Measurements from ENCODE around the gene CDO1. TPM values are rescaled to one million over a fixed set of nuclear protein-coding genes. Genes with fewer than 3 reads are reported as not detected.
"Not testable (repeated sequence)": the region's sequence is repeated elsewhere in the genome, so short reads cannot be mapped to it uniquely, and the experiment has no call there.

Gene CDO1
- total and polyA plus RNA-seq, 3 experiments from 2014 or later = 0.16 TPM; not detected in 2

- H3K4me1 ChIP-seq (ENCODE audit: insufficient read depth, low read length); H3K4me1 Mint-ChIP-seq; H3K4me3 ChIP-seq (ENCODE audit: low read length); H3K4me3 Mint-ChIP-seq; DNase-seq; H3K9me3 ChIP-seq (ENCODE audit: low read length); CTCF ChIA-PET; H3K27ac Mint-ChIP-seq; H3K27ac ChIP-seq (ENCODE audit: low read depth, low read length); POLR2A ChIA-PET; H3K27me3 ChIP-seq (ENCODE audit: insufficient read depth, low read length, poor library complexity, severe bottlenecking); H3K36me3 ChIP-seq (ENCODE audit: insufficient read depth, low read length): not testable (repeated sequence)
- H3K36me3 Mint-ChIP-seq = peaks cover 5 to 21% (median 12%) of the 10 kb centered on the region in 3 donors
- H3K9me3 Mint-ChIP-seq = peaks cover 0 to 21% (median 10%) of the 10 kb centered on the region in 5 donors
- H3K27me3 Mint-ChIP-seq = peaks cover 12 to 19% of the 10 kb centered on the region in 2 donors
Measured at GRCh38 chr5:115824983-115825382, 8.5 kb upstream of the CDO1 start.

- peaks cover 11% of the 10 kb centered on the region for H3K27me3 ChIP-seq (ENCODE audit: insufficient read depth, low read length, poor library complexity, severe bottlenecking)
- Mint-ChIP-seq H3K4me3 (no peak overlapping the region), H3K27me3 (peaks cover 37 to 51% of the 10 kb centered on the region in 2 donors), H3K27ac (no peak overlapping the region), H3K9me3 (peaks cover 0 to 20% (median 9%) of the 10 kb centered on the region in 5 donors), H3K4me1 (peaks cover 7 to 10% (median 9%) of the 10 kb centered on the region in 3 donors), H3K36me3 (no peaks in the 10 kb centered on the region)
- no peaks in the 10 kb centered on the region for H3K36me3 ChIP-seq (ENCODE audit: insufficient read depth, low read length)
- ChIA-PET POLR2A (no interaction called here), CTCF (no interaction called here)
- no peak for DNase-seq
- no peak overlapping the region for H3K27ac ChIP-seq (ENCODE audit: low read depth, low read length)
- no peaks in the 10 kb centered on the region for H3K9me3 ChIP-seq (ENCODE audit: low read length)
- no peaks in the 10 kb centered on the region for H3K4me1 ChIP-seq (ENCODE audit: insufficient read depth, low read length)
- H3K4me3 ChIP-seq (ENCODE audit: low read length) = no peak overlapping the region
Measured at GRCh38 chr5:115820846-115821245, 4.4 kb upstream of the CDO1 start.

GRCh38 chr5:115818821-115819220 lies 2.4 kb upstream of the CDO1 start:
- no peaks in the 10 kb centered on the region for H3K36me3 ChIP-seq (ENCODE audit: insufficient read depth, low read length)
- POLR2A ChIA-PET = no interaction called here
- Mint-ChIP-seq H3K27me3 (peaks cover 52 to 68% of the 10 kb centered on the region in 2 donors), H3K36me3 (no peaks in the 10 kb centered on the region), H3K4me1 (peaks cover 16 to 23% (median 18%) of the 10 kb centered on the region in 3 donors), H3K27ac (no peak overlapping the region), H3K9me3 (peaks cover 0 to 5% (median 2%) of the 10 kb centered on the region in 5 donors), H3K4me3 (no peak overlapping the region)
- H3K9me3 ChIP-seq (ENCODE audit: low read length) = no peaks in the 10 kb centered on the region
- H3K4me1 ChIP-seq (ENCODE audit: insufficient read depth, low read length) = no peaks in the 10 kb centered on the region
- CTCF ChIA-PET = no interaction called here
- H3K27me3 ChIP-seq (ENCODE audit: insufficient read depth, low read length, poor library complexity, severe bottlenecking) = peaks cover 26% of the 10 kb centered on the region
- DNase-seq = no peak
- no peak overlapping the region for H3K27ac ChIP-seq (ENCODE audit: low read depth, low read length)
- H3K4me3 ChIP-seq (ENCODE audit: low read length) = no peak overlapping the region

- Mint-ChIP-seq H3K36me3 (no peaks in the 10 kb centered on the region), H3K27ac (no peak overlapping the region), H3K4me1 (peaks cover 16 to 26% (median 20%) of the 10 kb centered on the region in 3 donors), H3K4me3 (no peak overlapping the region), H3K9me3 (no peaks in the 10 kb centered on the region), H3K27me3 (peaks cover 60 to 73% of the 10 kb centered on the region in 2 donors)
- H3K36me3 ChIP-seq (ENCODE audit: insufficient read depth, low read length) = no peaks in the 10 kb centered on the region
- no peak overlapping the region for H3K4me3 ChIP-seq (ENCODE audit: low read length)
- H3K27me3 ChIP-seq (ENCODE audit: insufficient read depth, low read length, poor library complexity, severe bottlenecking) = peaks cover 30% of the 10 kb centered on the region
- no peaks in the 10 kb centered on the region for H3K9me3 ChIP-seq (ENCODE audit: low read length)
- H3K27ac ChIP-seq (ENCODE audit: low read depth, low read length) = no peak overlapping the region
- POLR2A ChIA-PET = no interaction called here
- DNase-seq = no peak
- CTCF ChIA-PET = no interaction called here
- no peaks in the 10 kb centered on the region for H3K4me1 ChIP-seq (ENCODE audit: insufficient read depth, low read length)
Measured at GRCh38 chr5:115817386-115817785, 927 bp upstream of the CDO1 start.

- Histone ChIP-seq H3K9me3 (ENCODE audit: low read length) (no peaks in the 10 kb centered on the region), H3K4me3 (ENCODE audit: low read length) (no peak overlapping the region), H3K27ac (ENCODE audit: low read depth, low read length) (no peak overlapping the region), H3K36me3 (ENCODE audit: insufficient read depth, low read length) (no peaks in the 10 kb centered on the region), H3K4me1 (ENCODE audit: insufficient read depth, low read length) (no peaks in the 10 kb centered on the region), H3K27me3 (ENCODE audit: insufficient read depth, low read length, poor library complexity, severe bottlenecking) (peaks cover 34% of the 10 kb centered on the region)
- peaks cover 16 to 26% (median 20%) of the 10 kb centered on the region in 3 donors for H3K4me1 Mint-ChIP-seq
- peaks cover 56 to 83% of the 10 kb centered on the region in 2 donors for H3K27me3 Mint-ChIP-seq
- H3K9me3 Mint-ChIP-seq = no peaks in the 10 kb centered on the region
- H3K4me3 Mint-ChIP-seq = peak overlapping the region; percentile 33 to 85 (median 63)
- ChIA-PET CTCF (interaction anchor here (0.6 kb wide), 1 partner anchor 719 kb away, joined by 3 read pairs; no protein-coding TSS in a partner anchor), POLR2A (no interaction called here)
- no peak overlapping the region for H3K27ac Mint-ChIP-seq
- no peaks in the 10 kb centered on the region for H3K36me3 Mint-ChIP-seq
- DNase-seq = no peak
Measured at GRCh38 chr5:115815693-115816225, 700 bp downstream of the CDO1 start.

- Mint-ChIP-seq H3K4me1 (peaks cover 16 to 26% (median 20%) of the 10 kb centered on the region in 3 donors), H3K36me3 (no peaks in the 10 kb centered on the region), H3K27me3 (peaks cover 54 to 80% of the 10 kb centered on the region in 2 donors), H3K9me3 (no peaks in the 10 kb centered on the region), H3K27ac (no peak overlapping the region), H3K4me3 (peak overlapping the region; percentile 21 to 59 (median 41))
- Histone ChIP-seq H3K4me1 (ENCODE audit: insufficient read depth, low read length) (no peaks in the 10 kb centered on the region), H3K36me3 (ENCODE audit: insufficient read depth, low read length) (no peaks in the 10 kb centered on the region), H3K27ac (ENCODE audit: low read depth, low read length) (no peak overlapping the region), H3K4me3 (ENCODE audit: low read length) (no peak overlapping the region), H3K9me3 (ENCODE audit: low read length) (no peaks in the 10 kb centered on the region), H3K27me3 (ENCODE audit: insufficient read depth, low read length, poor library complexity, severe bottlenecking) (peaks cover 34% of the 10 kb centered on the region)
- POLR2A ChIA-PET = no interaction called here
- CTCF ChIA-PET = interaction anchor here (0.6 kb wide), 1 partner anchor 718 kb away, joined by 3 read pairs; no protein-coding TSS in a partner anchor
- DNase-seq = no peak
Measured at GRCh38 chr5:115815006-115815692, 1.3 kb downstream of the CDO1 start.

GRCh38 chr5:115813719-115814118 lies 2.7 kb downstream of the CDO1 start:
- DNase-seq = no peak
- Histone ChIP-seq H3K4me3 (ENCODE audit: low read length) (no peak overlapping the region), H3K9me3 (ENCODE audit: low read length) (no peaks in the 10 kb centered on the region), H3K4me1 (ENCODE audit: insufficient read depth, low read length) (no peaks in the 10 kb centered on the region), H3K27ac (ENCODE audit: low read depth, low read length) (no peak overlapping the region), H3K36me3 (ENCODE audit: insufficient read depth, low read length) (no peaks in the 10 kb centered on the region), H3K27me3 (ENCODE audit: insufficient read depth, low read length, poor library complexity, severe bottlenecking) (peaks cover 34% of the 10 kb centered on the region)
- ChIA-PET POLR2A (no interaction called here), CTCF (no interaction called here)
- H3K27me3 Mint-ChIP-seq = peaks cover 46 to 69% of the 10 kb centered on the region in 2 donors
- no peak overlapping the region for H3K27ac Mint-ChIP-seq
- peaks cover 16 to 26% (median 20%) of the 10 kb centered on the region in 3 donors for H3K4me1 Mint-ChIP-seq
- H3K9me3 Mint-ChIP-seq = no peaks in the 10 kb centered on the region
- H3K4me3 Mint-ChIP-seq = no peak overlapping the region
- H3K36me3 Mint-ChIP-seq = no peaks in the 10 kb centered on the region

GRCh38 chr5:115812372-115812771 lies 4.1 kb downstream of the CDO1 start:
- H3K9me3 Mint-ChIP-seq = no peaks in the 10 kb centered on the region
- H3K4me3 ChIP-seq (ENCODE audit: low read length) = no peak overlapping the region
- H3K27me3 ChIP-seq (ENCODE audit: insufficient read depth, low read length, poor library complexity, severe bottlenecking) = peaks cover 30% of the 10 kb centered on the region
- H3K36me3 Mint-ChIP-seq = no peaks in the 10 kb centered on the region
- DNase-seq = no peak
- POLR2A ChIA-PET = no interaction called here
- peaks cover 38 to 56% of the 10 kb centered on the region in 2 donors for H3K27me3 Mint-ChIP-seq
- H3K27ac ChIP-seq (ENCODE audit: low read depth, low read length) = no peak overlapping the region
- H3K27ac Mint-ChIP-seq = no peak overlapping the region
- CTCF ChIA-PET = no interaction called here
- H3K9me3 ChIP-seq (ENCODE audit: low read length) = no peaks in the 10 kb centered on the region
- no peaks in the 10 kb centered on the region for H3K36me3 ChIP-seq (ENCODE audit: insufficient read depth, low read length)
- no peak overlapping the region for H3K4me3 Mint-ChIP-seq
- no peaks in the 10 kb centered on the region for H3K4me1 ChIP-seq (ENCODE audit: insufficient read depth, low read length)
- peaks cover 19 to 26% (median 20%) of the 10 kb centered on the region in 3 donors for H3K4me1 Mint-ChIP-seq
